Activated CD4-positive, CD25-positive, alpha-beta regulatory T cell treated with anti-CD3 and anti-CD28 coated beads, Interleukin-2, amount 50 U/mL, for 72 hours (primary cell): ENCODE measurements around the gene TP53.
"Not testable (repeated sequence)": the region's sequence is repeated elsewhere in the genome, so short reads cannot be mapped to it uniquely, and the experiment has no call there.

Experiments
- DNase-seq: peaks from one replicate; pipeline ENCODE4 v3.0.0; 2021

The TP53 gene

GRCh38 chr17:7629939-7630571 is 57.2 kb downstream of the TP53 start, which contains the start of gene SHBG:
Gene SHBG, plus strand, starts transcription at chr17:7630135. Its CDS starts 38 bp downstream, at chr17:7630173.
- DNase-seq = no peak

- DNase-seq = peak; percentile 76
Measured at GRCh38 chr17:7627250-7628121, 59.8 kb downstream of the TP53 start, which contains the start of gene SAT2. Gene SAT2, minus strand, starts transcription at chr17:7627821. Its CDS starts 186 bp downstream, at chr17:7627635.

- no peak for DNase-seq
Measured at GRCh38 chr17:7626956-7627249, 60.4 kb downstream of the TP53 start.

- no peak for DNase-seq
Measured at GRCh38 chr17:7626307-7626706, 61.0 kb downstream of the TP53 start.

- DNase-seq = not testable (repeated sequence)
Measured at GRCh38 chr17:7625749-7626148, 61.5 kb downstream of the TP53 start.

GRCh38 chr17:7623661-7624060 is 63.6 kb downstream of the TP53 start:
- no peak for DNase-seq

- DNase-seq = no peak
Measured at GRCh38 chr17:7620835-7621234, 66.5 kb downstream of the TP53 start.

- no peak for DNase-seq
Measured at GRCh38 chr17:7618608-7619007, 68.7 kb downstream of the TP53 start.
